GM11168 (cell line): Measurements from ENCODE around the gene PITPNC1.
"Not testable (repeated sequence)": the region's sequence is repeated elsewhere in the genome, so short reads cannot be mapped to it uniquely, and the experiment has no call there.

Source experiments
- in situ Hi-C: fragments of 300-500 bp; cut with MboI; formaldehyde crosslinking; loops from one replicate; pipeline ENCODE4 v1.12.0; 2022; ENCODE audit warnings: low sequenced_read_pairs; ENCODE audit not compliant: unreplicated experiment

The PITPNC1 gene

DNA sequence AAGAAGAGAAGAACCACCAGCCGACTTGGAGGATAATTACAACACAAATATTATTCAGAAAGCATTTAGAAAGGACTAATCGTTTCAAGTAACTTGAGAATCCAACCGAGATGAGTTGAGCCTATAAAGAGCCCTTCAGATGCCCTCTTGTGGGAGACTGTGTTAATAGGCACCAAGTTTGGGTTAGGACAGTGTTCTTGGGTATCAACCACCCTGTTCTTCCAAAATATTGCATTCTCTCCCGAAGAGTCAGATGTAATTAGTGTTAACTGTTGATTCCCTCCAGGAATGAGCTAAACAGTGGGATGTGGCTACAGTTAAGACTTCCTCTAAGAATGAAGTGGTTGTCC is 252.9 kb downstream of the PITPNC1 start:
- in situ Hi-C loops, result no loop called here

GRCh38 chr17:67630836-67631235 is 253.8 kb downstream of the PITPNC1 start:
- in situ Hi-C loops, result not testable (repeated sequence)

DNA sequence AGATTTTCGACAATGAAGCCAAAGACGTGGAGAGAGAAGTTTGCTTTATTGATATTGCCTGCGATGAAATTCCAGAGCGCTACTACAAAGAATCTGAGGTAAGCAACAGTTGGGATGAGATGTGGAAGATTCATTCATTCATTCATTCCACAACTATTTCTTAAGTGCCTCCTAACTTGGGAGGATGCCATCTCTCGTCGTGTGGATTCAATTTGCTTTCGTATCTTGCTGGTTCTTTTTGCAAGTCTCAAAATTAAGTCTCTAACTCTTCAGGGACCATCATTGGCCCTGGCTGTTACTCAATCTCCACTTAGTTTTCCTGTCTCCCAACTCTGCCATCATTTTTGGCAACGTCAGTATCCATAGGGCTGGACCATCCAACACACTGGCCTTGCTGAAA is 255.1 kb downstream of the PITPNC1 start:
- in situ Hi-C loops, result no loop called here

GRCh38 chr17:67633751-67634211 is 256.7 kb downstream of the PITPNC1 start:
- in situ Hi-C loops, result no loop called here

- in situ Hi-C loops, result no loop called here
Observed at GRCh38 chr17:67635681-67636080, 258.6 kb downstream of the PITPNC1 start.

- in situ Hi-C loops, result no loop called here
Observed at GRCh38 chr17:67636312-67636711, 259.2 kb downstream of the PITPNC1 start.

GRCh38 chr17:67636834-67637520 is 259.9 kb downstream of the PITPNC1 start:
- in situ Hi-C loops, result no loop called here

DNA sequence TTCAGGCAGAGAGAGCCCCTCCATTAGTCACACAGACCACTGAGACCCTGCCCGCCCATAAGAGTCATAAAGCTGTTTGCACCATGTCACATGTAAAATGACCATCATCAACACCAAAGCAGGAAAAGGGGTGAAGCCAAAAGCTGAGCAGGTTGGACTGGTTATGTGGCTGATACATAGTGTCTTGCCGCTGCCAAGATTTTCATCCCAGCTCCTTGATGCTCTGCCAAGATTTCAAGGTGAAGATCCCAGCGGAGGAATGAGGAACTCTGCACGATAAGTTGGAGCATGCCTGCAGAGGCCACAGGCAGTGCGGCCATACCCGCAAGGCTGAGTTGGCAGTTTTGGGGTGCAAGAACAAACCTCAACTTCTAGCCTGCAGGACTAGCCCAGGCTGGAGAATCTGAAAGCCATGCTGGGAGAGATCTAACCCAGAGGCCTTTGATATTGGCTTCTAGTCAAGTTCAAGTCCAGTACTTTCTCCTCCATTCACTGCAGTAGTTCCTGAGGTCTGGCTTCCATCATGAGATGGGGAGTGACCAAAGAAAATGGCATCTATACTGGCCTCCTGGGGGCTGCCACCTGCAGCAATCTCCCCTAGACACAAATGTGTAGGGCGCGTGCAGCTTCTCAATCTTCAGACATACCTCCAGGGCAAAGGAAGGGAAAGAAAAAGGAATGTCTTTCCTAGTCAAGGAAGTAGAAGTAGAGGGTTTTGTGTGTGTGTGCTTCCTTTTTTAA is 261.0 kb downstream of the PITPNC1 start:
- in situ Hi-C loops, result no loop called here

DNA sequence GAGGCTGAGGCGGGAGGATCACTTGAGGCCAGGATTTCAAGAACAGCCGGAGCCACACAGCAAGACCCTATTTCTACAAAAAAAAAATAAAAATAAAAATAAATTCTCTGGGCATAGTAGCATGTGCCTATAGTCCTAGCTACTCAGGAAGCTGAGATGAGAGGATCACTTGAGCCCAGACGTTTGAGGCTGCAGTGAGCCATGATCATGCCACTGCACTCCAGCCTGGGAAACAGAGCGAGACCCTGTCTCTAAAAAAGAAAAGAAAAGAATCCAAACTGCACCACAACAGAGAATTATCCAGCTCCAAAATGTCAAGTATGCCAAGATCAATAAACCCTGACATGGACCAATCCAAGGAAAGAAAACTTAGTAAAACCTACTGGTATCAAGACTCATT is 261.8 kb downstream of the PITPNC1 start:
- in situ Hi-C loops, result no loop called here

GRCh38 chr17:67639555-67639954 is 262.5 kb downstream of the PITPNC1 start:
- in situ Hi-C loops, result no loop called here

DNA sequence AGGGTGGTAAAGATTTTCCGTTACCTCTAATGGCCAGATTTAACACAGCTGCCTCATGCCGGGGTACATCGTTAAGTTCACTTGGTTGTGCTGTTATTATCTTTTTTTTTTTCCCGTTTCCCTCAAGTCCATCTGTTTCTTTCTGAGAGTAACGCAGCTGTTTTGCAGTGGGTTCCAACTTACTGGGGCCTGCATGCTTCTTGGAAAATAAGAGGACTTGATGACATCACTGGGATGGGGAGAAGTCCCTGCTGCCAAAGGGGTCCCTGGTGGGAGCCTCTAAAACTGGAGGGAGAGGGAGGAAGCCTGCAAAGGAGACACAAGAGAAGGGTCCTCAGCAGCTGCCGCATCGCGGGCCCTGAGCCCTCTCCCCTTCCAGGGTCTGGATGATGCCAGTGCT is 262.9 kb downstream of the PITPNC1 start:
- in situ Hi-C loops, result no loop called here

GRCh38 chr17:67642488-67642887 is 265.4 kb downstream of the PITPNC1 start:
- in situ Hi-C loops, result no loop called here

DNA sequence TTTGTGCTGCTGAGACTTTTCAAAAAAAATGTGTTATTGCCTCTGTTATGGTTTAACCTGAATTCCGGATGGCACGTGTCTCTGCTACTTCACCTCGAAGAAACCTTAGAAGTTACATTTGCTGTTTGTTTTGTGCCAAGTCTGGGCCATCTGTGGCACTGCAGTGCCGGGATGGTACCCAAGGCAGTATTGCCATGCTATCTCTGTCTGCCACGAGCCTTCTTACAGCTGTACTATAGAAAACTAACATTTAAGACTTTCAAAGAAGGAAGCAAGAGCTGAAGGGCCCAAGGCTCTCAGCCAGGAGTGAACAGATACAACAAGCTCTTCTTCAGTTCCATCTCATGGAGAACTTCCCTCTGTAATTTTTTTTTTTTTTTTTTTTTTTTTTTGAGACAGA is 267.0 kb downstream of the PITPNC1 start:
- in situ Hi-C loops, result no loop called here

DNA sequence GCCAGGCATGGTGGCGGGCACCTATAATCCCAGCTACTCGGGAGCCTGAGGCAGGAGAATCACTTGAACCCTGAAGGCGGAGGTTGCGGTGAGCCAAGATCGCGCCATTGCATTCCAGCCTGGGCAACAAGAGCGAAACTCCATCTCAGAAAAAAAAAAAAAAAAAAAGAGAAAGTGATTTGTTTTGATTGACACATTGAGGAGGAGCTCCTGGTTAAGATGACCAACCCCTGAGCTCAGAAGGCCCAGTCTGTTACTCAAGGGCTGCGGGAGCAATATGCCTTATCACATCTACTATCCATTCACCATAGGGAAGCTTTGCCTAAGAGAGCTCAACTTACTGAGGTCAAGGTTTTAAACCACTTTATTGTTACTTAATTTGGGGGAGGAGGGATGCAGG is 268.1 kb downstream of the PITPNC1 start:
- in situ Hi-C loops, result not testable (repeated sequence)

GRCh38 chr17:67646472-67646871 is 269.4 kb downstream of the PITPNC1 start:
- in situ Hi-C loops, result no loop called here

- in situ Hi-C loops, result no loop called here
Observed at GRCh38 chr17:67647482-67647881, 270.4 kb downstream of the PITPNC1 start.

DNA sequence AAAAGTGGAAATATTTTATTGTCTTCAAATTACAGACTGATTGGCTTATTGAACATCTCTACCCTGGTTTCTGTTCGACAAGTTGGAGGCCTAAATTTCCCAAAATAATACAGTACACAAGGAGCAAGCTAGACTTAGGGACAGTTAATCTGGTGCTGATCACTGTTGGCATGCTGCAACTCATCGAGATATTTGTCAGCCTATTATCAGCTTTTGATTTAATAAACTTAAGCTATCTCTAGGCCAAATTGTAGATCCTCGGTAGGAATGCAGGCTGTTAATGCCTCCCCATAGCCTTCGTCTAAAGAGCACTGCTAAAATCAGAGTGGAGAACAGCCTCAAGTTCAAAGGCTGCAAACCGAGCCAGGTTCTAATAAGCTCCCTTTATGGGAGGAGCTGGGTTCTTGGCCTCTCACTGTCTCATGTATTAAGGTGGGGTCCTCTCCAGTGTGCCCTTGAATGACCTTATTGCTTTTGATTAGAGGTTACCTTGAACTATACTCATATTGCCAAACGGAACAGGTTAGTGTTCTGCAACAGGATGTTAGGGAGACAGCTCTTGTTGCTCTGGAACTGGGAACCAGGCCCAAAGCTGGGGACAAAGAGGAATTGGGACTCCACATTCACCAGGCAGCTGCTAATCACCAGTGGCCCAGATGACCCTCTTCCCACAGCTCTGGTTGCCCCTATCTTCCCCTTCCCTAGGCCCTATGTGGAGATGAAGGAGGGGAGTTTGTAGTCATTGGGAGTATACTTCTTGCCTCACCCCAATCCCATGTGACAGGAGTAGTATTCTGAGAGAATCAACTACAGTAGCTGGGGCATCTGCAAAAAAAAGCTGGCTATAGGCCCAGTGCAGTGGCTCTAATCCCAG is 271.2 kb downstream of the PITPNC1 start:
- in situ Hi-C loops, result no loop called here

DNA sequence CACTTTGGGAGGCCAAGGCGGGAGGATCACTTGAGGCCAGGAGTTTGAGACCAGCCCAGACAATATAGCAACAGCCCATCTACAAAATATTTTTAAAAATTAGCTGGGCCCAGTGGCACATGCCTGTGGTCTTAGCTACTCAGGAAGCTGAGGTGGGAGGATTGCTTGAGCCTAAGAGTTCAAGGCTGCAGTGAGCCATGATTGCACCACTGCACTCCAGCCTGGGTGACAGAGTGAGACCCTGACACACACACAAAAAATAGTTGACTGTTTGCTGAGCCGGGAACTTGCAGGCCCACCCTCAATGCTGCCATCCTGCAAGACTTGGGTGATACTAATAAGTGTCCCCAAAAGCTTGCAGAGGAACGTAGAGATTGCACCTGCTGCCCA is 271.8 kb downstream of the PITPNC1 start:
- in situ Hi-C loops, result not testable (repeated sequence)

DNA sequence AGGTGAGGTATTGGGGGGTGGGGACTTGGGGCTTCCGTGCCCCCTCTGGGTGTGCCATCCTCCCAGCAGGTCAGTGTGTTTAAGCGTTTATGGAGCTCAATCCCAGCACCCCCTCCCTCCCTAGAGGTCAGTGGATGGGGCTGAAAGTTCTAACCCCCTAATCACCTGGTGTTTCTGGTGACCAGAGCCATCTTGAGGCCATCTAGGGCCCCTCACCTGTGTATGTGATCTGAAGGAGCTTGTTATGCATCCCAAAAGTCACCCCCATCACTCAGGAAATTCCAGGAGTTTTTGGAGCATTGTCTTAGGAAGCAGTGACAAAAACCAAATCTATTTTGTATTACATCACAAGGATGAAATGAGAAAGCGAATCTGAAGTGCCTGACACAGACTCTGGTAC is 272.8 kb downstream of the PITPNC1 start:
- in situ Hi-C loops, result no loop called here

DNA sequence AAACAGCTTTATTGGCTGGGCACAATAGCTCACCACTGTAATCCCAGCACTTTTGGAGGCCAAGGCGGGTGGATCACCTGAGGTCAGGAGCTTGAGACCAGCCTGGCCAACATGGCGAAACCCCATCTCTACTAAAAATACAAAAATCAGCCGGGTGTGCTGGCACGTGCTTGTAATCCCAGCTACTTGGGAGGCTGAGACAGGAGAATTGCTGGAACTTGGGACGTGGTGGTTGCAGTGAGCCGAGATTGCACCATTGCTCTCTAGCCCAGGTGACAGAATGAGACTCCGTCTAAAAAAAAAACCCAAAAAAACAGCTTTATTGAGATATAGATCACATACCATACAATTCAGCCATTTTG is 274.1 kb downstream of the PITPNC1 start:
- in situ Hi-C loops, result not testable (repeated sequence)

- in situ Hi-C loops, result no loop called here
Observed at GRCh38 chr17:67652433-67652832, 275.4 kb downstream of the PITPNC1 start.
